GM23248 (cell line): ENCODE data around the gene NR3C1. TPM values are rescaled to one million over a fixed set of nuclear protein-coding genes. Genes with fewer than 3 reads are reported as not detected.

ENCODE experiments used
- DNase-seq: peaks from one replicate; pipeline ENCODE4 v3.0.0-alpha.2; 2015
- H2AFZ ChIP-seq: fragments of 200-600 bp; sonication (generic); 2 replicates; pipeline ENCODE4 v1.6.1; 2016; ENCODE audit warnings: antibody characterized with exemption
- H3F3A ChIP-seq: fragments of 200-600 bp; sonication (generic); 2 replicates; pipeline ENCODE4 v1.6.1; 2016; ENCODE audit warnings: mild to moderate bottlenecking, antibody characterized with exemption, mixed run types; ENCODE audit not compliant: insufficient read depth
- H3K27ac ChIP-seq: fragments of 200-600 bp; sonication (generic); 2 replicates; pipeline ENCODE4 v1.5.1; 2016; ENCODE audit warnings: mild to moderate bottlenecking
- H3K27me3 ChIP-seq: fragments of 200-600 bp; sonication (generic); replicated peaks from 2 replicates; pipeline ENCODE4 v1.6.1; 2016; ENCODE audit warnings: mild to moderate bottlenecking; ENCODE audit not compliant: insufficient read depth
- H3K36me3 ChIP-seq: fragments of 200-600 bp; sonication (generic); 2 replicates; pipeline ENCODE4 v1.6.1; 2016; ENCODE audit warnings: low read depth, mild to moderate bottlenecking
- H3K4me1 ChIP-seq: fragments of 200-600 bp; sonication (generic); 2 replicates; pipeline ENCODE4 v1.6.1; 2016; ENCODE audit warnings: mild to moderate bottlenecking; ENCODE audit not compliant: insufficient read depth
- H3K4me2 ChIP-seq: fragments of 200-600 bp; sonication (generic); one replicate; pipeline ENCODE4 v1.6.1; 2016; ENCODE audit warnings: mild to moderate bottlenecking; ENCODE audit not compliant: unreplicated experiment
- H3K4me3 ChIP-seq: fragments of 200-600 bp; sonication (generic); 2 replicates; pipeline ENCODE4 v1.5.1; 2016; ENCODE audit warnings: mild to moderate bottlenecking
- H3K79me2 ChIP-seq: fragments of 200-600 bp; sonication (generic); 2 replicates; pipeline ENCODE4 v1.6.1; 2016; ENCODE audit warnings: mild to moderate bottlenecking; ENCODE audit not compliant: insufficient read depth
- H3K9ac ChIP-seq: fragments of 200-600 bp; sonication (generic); 2 replicates; pipeline ENCODE4 v1.6.1; 2016; ENCODE audit warnings: mild to moderate bottlenecking
- H3K9me2 ChIP-seq: fragments of 200-600 bp; sonication (generic); 2 replicates; pipeline ENCODE4 v1.6.1; 2016; ENCODE audit warnings: mixed run types, mild to moderate bottlenecking, moderate library complexity; ENCODE audit not compliant: insufficient read depth
- H3K9me3 ChIP-seq: fragments of 200-600 bp; sonication (generic); one replicate; pipeline ENCODE4 v1.6.1; 2017; ENCODE audit warnings: low read depth
- H4K20me1 ChIP-seq: fragments of 200-600 bp; sonication (generic); 2 replicates; pipeline ENCODE4 v1.6.0; 2016; ENCODE audit not compliant: insufficient read depth
- EZH2 ChIP-seq: fragments of 200-600 bp; sonication (generic); IDR thresholded peaks from 2 replicates; pipeline ENCODE4 v1.6.1; 2018; ENCODE audit warnings: antibody characterized with exemption, mild to moderate bottlenecking; ENCODE audit not compliant: insufficient read depth, poor library complexity, severe bottlenecking
- EZH2phosphoT487 ChIP-seq: fragments of 200-600 bp; sonication (generic); IDR thresholded peaks from 2 replicates; pipeline ENCODE4 v1.6.1; 2018; ENCODE audit warnings: antibody characterized with exemption, moderate library complexity, mild to moderate bottlenecking, low read depth; ENCODE audit not compliant: insufficient read depth
- WGBS, 2 experiments: methylation state at CpG; one replicate each; pipeline ENCODE4 v1.1.6; 2015 to 2017; ENCODE audit warnings: low lambda C conversion rate in 2 of 2, low coverage in 1 of 2; ENCODE audit errors: missing lambda C conversion rate in 2 of 2; 5-methylcytosine and 5-hydroxymethylcytosine counted together
- in situ Hi-C: fragments of 300-500 bp; cut with MboI; formaldehyde crosslinking; loops from 2 replicates; pipeline ENCODE4 v1.15.0; 2020
- polyA plus RNA-seq: library from polyadenylated mRNA; unstranded; fragments of >200 nt; fragmentation: Nextera tagmentation; extraction: Ambion mirVana; gene quantifications from 2 replicates; pipeline ENCODE4 v1.2.1, GENCODE V29; 2016
- total RNA-seq: library from RNA; depleted of rRNA; stranded (reverse); fragments of >200 nt; shearing (Covaris generic); gene quantifications from 2 replicates; pipeline ENCODE4 v1.2.3, GENCODE V29; 2014

NR3C1 gene
- total and polyA plus RNA-seq, 2 experiments from 2014 or later = 103 to 121 TPM

DNA sequence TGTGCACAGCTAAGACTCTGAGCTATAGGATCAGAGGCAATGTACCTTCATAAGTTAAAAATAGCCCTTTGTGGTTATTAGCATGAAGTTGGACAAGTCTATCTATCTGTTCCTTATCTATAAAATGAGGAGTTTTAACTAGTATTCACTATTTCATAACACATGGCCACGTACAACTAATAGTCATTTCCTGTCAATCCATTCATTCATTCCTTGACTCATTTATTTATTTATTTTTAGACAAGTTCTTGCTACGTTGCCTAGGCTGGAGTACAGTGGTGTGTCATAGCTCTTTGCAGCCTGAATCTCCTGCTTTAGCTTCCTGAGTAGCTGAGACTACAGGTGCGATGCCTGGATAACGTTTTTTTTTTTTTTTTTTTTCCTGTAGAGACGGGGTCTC is 92.1 kb downstream of the NR3C1 start:
- H3K36me3 ChIP-seq = peaks cover 58% of the 10 kb centered on the region
- peak overlapping the region; percentile 79 for H3K27ac ChIP-seq
- no peak for TF ChIP-seq EZH2
- no peaks in the 10 kb centered on the region for H3K27me3 ChIP-seq
- H4K20me1 ChIP-seq = no peaks in the 10 kb centered on the region
- H3K9me2 ChIP-seq = no peaks in the 10 kb centered on the region
- peaks cover 98% of the 10 kb centered on the region for H3K79me2 ChIP-seq
- no peak overlapping the region for H2AFZ ChIP-seq
- peaks cover 87% of the 10 kb centered on the region for H3F3A ChIP-seq
- WGBS, 2 experiments = 23 to 24% methylated on average over 5 of the region's 5 CpGs
- H3K9me3 ChIP-seq = no peaks in the 10 kb centered on the region
- H3K4me3 ChIP-seq = no peak overlapping the region
- peak; percentile 86 for DNase-seq
- H3K4me2 ChIP-seq = peak overlapping the region; percentile 6
- in situ Hi-C loops = no loop called here
- peak overlapping the region; percentile 36; the same call in 1 of the 2 replicates for H3K9ac ChIP-seq
- peaks cover 73% of the 10 kb centered on the region for H3K4me1 ChIP-seq

DNA sequence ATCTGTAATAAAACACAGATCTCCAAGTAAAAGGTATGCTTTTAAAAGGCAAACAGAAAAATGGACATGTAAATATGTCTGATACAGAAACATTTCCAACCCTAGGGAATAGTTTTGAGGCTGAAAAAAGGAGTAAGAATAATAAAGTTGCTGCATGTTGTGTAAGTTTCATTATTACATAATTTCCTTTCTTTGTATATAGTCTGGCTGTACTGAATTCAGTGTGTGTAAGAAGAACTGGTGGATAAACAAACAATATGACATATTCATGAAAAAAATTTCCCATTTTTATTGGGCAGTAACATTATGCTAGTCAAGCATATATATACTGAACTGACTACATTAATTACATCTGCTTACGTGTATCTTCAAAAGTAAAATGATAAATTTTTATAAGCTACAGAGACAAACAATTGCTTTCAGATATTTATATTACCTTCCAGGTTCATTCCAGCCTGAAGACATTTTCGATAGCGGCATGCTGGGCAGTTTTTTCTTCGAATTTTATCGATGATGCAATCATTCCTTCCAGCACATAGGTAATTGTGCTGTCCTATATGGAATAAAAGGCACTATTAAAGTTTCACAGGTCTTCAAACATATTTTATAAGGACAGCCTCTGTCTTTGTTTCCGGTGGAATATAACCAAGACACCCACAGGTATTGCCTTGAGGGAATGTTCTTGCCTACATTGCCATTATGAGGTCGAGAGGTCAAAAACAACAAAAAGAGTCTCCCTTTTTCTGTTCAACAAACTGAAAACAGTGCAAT is 93.6 kb downstream of the NR3C1 start:
- no peak overlapping the region for H2AFZ ChIP-seq
- no peaks in the 10 kb centered on the region; the same call in 1 of the 2 replicates for H4K20me1 ChIP-seq
- H3K4me3 ChIP-seq = no peak overlapping the region
- peaks cover 91% of the 10 kb centered on the region for H3F3A ChIP-seq
- no peak overlapping the region for H3K9ac ChIP-seq
- peak; percentile 40 for DNase-seq
- H3K27ac ChIP-seq = peak overlapping the region; percentile 68
- H3K79me2 ChIP-seq = peaks cover 98% of the 10 kb centered on the region
- H3K9me2 ChIP-seq = no peaks in the 10 kb centered on the region
- WGBS, 2 experiments = 88 to 90% methylated on average over 7 of the region's 7 CpGs
- no peaks in the 10 kb centered on the region for H3K9me3 ChIP-seq
- TF ChIP-seq EZH2 = no peak
- no peak for TF ChIP-seq EZH2phosphoT487
- H3K36me3 ChIP-seq = peaks cover 73% of the 10 kb centered on the region
- in situ Hi-C loops = no loop called here
- no peak overlapping the region for H3K4me2 ChIP-seq
- H3K4me1 ChIP-seq = peaks cover 70% of the 10 kb centered on the region
- H3K27me3 ChIP-seq = no peaks in the 10 kb centered on the region

DNA sequence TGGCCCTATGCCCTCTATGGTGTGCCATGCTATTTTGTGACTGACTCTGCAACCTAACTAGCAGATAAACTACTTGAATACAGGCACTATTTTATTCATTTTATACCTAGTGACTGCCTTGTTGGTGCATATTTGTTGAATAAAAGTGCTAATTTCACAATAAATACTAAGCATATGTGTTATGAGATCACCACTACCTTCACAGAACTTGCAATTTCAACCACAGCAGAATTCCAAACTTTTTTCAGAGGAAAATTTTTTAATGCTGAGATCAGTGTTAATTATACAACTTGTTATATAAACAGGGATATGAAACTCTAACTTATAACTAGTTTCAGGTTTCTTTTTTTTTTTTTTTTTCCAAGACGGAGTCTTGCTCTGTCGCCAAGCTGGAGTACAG is 94.8 kb downstream of the NR3C1 start:
- Histone ChIP-seq H3K36me3 (peaks cover 82% of the 10 kb centered on the region), H3K4me1 (peaks cover 65% of the 10 kb centered on the region), H3K4me2 (no peak overlapping the region), H2AFZ (no peak overlapping the region), H3K4me3 (no peak overlapping the region), H3K27ac (peak overlapping the region; percentile 68), H3F3A (peaks cover 92% of the 10 kb centered on the region), H3K9ac (no peak overlapping the region), H3K79me2 (peaks cover 99% of the 10 kb centered on the region), H4K20me1 (no peaks in the 10 kb centered on the region; the same call in 1 of the 2 replicates), H3K9me2 (no peaks in the 10 kb centered on the region), H3K27me3 (no peaks in the 10 kb centered on the region), H3K9me3 (no peaks in the 10 kb centered on the region)
- DNase-seq = peak; percentile 69
- 59 to 72% methylated on average over 2 of the region's 2 CpGs for WGBS, 2 experiments
- in situ Hi-C loops = no loop called here
- no peak for TF ChIP-seq EZH2phosphoT487
- TF ChIP-seq EZH2 = no peak

DNA sequence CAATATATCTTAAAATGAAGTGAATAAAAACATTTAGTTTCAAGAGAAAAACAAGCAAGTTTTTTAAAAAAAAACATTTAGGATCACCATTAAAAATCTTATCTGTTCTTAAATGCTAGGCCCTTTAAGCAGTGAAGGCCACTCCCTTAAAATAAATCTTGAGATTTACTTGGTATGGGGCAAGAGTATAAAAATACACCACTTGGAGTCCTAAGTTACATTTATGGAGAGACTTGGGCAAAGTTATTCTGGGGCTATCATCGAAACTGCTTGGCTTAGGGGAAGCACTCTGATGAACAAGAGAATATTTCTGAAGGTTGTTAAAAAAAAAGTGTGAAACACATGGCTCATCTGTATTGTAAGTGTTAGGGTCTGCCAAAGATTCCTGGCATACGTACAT is 97.4 kb downstream of the NR3C1 start:
- DNase-seq = no peak
- H3K4me2 ChIP-seq = no peak overlapping the region
- WGBS, 2 experiments = 50 to 59% methylated on average over 2 of the region's 2 CpGs
- no peak overlapping the region for H3K4me3 ChIP-seq
- 0 out of 2 replicates have a peak overlapping the region, but pooled peaks have one; percentile 1 for H3K27ac ChIP-seq
- no peak overlapping the region for H2AFZ ChIP-seq
- no peaks in the 10 kb centered on the region for H3K9me2 ChIP-seq
- in situ Hi-C loops = no loop called here
- peaks cover 61% of the 10 kb centered on the region for H3K4me1 ChIP-seq
- TF ChIP-seq EZH2phosphoT487 (no peak), EZH2 (no peak)
- no peaks in the 10 kb centered on the region for H3K9me3 ChIP-seq
- peaks cover 99% of the 10 kb centered on the region for H3K79me2 ChIP-seq
- H4K20me1 ChIP-seq = no peaks in the 10 kb centered on the region; the same call in 1 of the 2 replicates
- no peaks in the 10 kb centered on the region for H3K27me3 ChIP-seq
- H3K9ac ChIP-seq = no peak overlapping the region
- H3F3A ChIP-seq = peaks cover 86% of the 10 kb centered on the region
- peaks cover 80% of the 10 kb centered on the region for H3K36me3 ChIP-seq
